SK-N-MC (cell line): ENCODE results near the gene ZCCHC7.
"Not testable (repeated sequence)": the region's sequence is repeated elsewhere in the genome, so short reads cannot be mapped to it uniquely, and the experiment has no call there.

ENCODE experiments used
- DNase-seq: peaks from one replicate; pipeline ENCODE4 v3.0.0-alpha.2; 2011; ENCODE audit warnings: low read depth, low spot score
- H3K27ac ChIP-seq: fragments of 200-600 bp; sonication (generic); 2 replicates; pipeline ENCODE4 v1.5.1; 2016; ENCODE audit warnings: mixed run types
- H3K36me3 ChIP-seq: fragments of 200-600 bp; sonication (generic); 2 replicates; pipeline ENCODE4 v1.6.1; 2017; ENCODE audit warnings: antibody characterized with exemption, low read length, mixed read lengths; ENCODE audit not compliant: insufficient read depth
- H3K4me3 ChIP-seq: fragments of 200-600 bp; sonication (generic); 2 replicates; pipeline ENCODE4 v1.5.1; 2016
- H3K9ac ChIP-seq: fragments of 200-600 bp; sonication (generic); 2 replicates; pipeline ENCODE4 v1.8.0; 2017; ENCODE audit warnings: mixed run types, mixed read lengths; ENCODE audit not compliant: insufficient read length
- H3K9me3 ChIP-seq: fragments of 200-600 bp; sonication (generic); 2 replicates; pipeline ENCODE4 v1.6.1; 2017; ENCODE audit warnings: low read depth, mild to moderate bottlenecking, antibody characterized with exemption, low read length, moderate library complexity, mixed read lengths
- EZH2 ChIP-seq: fragments of 200-600 bp; sonication (generic); IDR thresholded peaks from one replicate; pipeline ENCODE4 v1.6.1; 2017; ENCODE audit warnings: antibody characterized with exemption
- FOXP2 ChIP-seq: optimal IDR thresholded peaks from 2 replicates; pipeline ENCODE3; 2011; ENCODE audit warnings: mild to moderate bottlenecking, moderate library complexity; ENCODE audit not compliant: insufficient read depth; ENCODE audit errors: extremely low read length, control extremely low read depth
- POLR2AphosphoS5 ChIP-seq: IDR thresholded peaks from 2 replicates; pipeline ENCODE4 v1.6.1; 2012; ENCODE audit warnings: mild to moderate bottlenecking, low read depth, low read length, borderline replicate concordance

ZCCHC7 gene

DNA sequence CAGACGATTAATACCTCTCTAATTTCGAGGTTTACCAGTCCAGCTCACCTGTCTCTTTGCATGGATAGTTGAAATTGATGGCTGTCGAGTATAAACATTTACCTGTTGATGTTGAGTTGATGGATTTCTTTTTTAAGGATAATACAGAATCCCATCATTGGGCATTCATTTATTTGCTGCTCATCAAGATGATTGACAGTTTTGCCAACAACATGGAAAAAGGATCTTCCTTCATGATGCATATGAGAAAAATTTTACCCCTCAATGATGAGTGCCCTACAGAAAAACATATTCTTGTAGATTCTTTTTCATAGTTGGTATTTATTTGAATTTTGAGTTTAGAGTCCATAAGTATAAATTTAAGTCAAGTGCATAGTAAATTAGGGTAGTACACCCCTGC, 59.2 kb downstream of the ZCCHC7 start:
- Histone ChIP-seq H3K36me3 (peaks cover 6% of the 10 kb centered on the region), H3K9ac (no peak overlapping the region), H3K4me3 (no peak overlapping the region), H3K9me3 (no peaks in the 10 kb centered on the region; the same call in 1 of the 2 replicates), H3K27ac (no peak overlapping the region)
- TF ChIP-seq POLR2AphosphoS5 (no peak), FOXP2 (no peak), EZH2 (no peak)
- no peak for DNase-seq

- TF ChIP-seq POLR2AphosphoS5 (no peak), EZH2 (no peak), FOXP2 (no peak)
- H3K36me3 ChIP-seq: peaks cover 6% of the 10 kb centered on the region
- H3K9me3 ChIP-seq: no peaks in the 10 kb centered on the region; the same call in 1 of the 2 replicates
- DNase-seq: no peak
- no peak overlapping the region for H3K4me3 ChIP-seq
- H3K9ac ChIP-seq: no peak overlapping the region
- no peak overlapping the region for H3K27ac ChIP-seq
Observed at GRCh38 chr9:37180138-37180537, 59.8 kb downstream of the ZCCHC7 start.

GRCh38 chr9:37182718-37183117, 62.3 kb downstream of the ZCCHC7 start:
- Histone ChIP-seq H3K36me3 (peaks cover 6% of the 10 kb centered on the region), H3K9me3 (no peaks in the 10 kb centered on the region; the same call in 1 of the 2 replicates)
- TF ChIP-seq FOXP2 (no peak), EZH2 (no peak), POLR2AphosphoS5 (no peak)

DNA sequence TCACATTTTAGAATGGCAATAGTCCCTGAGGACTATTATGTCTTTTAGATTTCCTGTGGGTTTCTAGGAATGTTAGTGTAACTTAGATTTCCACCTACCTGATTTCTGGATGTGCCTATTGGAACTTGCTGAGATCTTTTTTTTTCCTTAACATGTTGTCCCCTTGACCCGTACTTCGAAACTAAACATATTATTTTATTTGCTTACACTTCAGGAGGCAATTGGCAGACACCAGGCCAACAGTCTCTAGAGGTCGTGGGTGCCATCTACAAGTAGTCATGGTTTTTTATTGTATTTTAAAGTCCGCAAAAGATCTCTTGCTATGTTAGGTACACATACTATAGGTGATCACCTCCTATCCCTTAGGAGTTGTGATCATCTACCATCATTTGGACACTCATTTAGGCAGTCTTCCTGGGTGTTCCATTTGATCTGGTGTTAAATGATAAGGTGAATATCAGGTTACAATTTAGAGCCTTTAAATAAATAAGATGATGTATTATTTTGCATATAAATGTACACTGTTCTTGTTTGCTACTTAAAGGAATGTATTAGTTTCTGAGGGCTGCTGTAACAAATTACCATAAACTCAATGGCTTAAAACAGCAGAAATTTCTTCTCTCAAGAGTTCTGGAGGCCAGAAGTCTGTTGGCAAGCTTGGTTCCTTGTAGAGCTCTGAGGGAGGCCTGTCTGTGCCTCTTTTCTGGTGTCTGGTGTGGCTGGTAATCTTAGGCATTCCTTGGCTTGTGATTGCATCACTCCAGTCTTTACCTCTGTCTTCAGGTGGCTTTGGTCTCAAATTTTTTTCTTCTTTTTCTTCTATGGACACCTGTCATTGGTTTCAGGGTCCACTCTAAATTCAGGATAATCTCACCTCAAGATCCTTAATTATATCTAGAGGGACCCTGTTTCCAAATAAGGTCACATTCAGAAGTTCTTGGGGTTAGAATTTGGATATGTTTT, 64.8 kb downstream of the ZCCHC7 start:
- Histone ChIP-seq H3K27ac (no peak overlapping the region), H3K9ac (no peak overlapping the region), H3K4me3 (no peak overlapping the region), H3K36me3 (peaks cover 6% of the 10 kb centered on the region), H3K9me3 (no peaks in the 10 kb centered on the region; the same call in 1 of the 2 replicates)
- DNase-seq: no peak
- TF ChIP-seq POLR2AphosphoS5 (no peak), EZH2 (no peak), FOXP2 (no peak)

More at GRCh38 chr9:37182718-37183117, 62.3 kb downstream of the ZCCHC7 start:
- H3K27ac ChIP-seq: no peak overlapping the region
- H3K9ac ChIP-seq: no peak overlapping the region
- no peak for DNase-seq
- H3K4me3 ChIP-seq: no peak overlapping the region

DNA sequence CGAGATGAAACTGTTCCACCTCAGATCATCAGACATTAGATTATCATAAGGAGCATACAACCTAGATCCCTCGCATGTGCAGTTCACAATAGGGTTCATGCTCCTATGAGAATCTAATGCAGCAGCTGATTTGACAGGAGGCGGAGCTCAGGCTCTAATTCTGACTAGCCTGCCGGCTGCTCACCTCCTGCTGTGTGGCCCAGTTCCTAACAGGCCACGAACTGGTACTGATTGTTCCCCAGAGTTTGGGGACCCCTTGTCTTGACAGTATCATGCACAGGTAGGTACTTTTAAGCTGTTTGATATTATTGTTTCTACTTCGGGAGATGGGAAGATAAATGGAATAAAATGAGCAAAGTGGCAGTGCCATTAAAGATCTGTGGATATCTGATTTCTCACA, 66.9 kb downstream of the ZCCHC7 start:
- no peaks in the 10 kb centered on the region; the same call in 1 of the 2 replicates for H3K36me3 ChIP-seq
- H3K4me3 ChIP-seq: no peak overlapping the region
- H3K9me3 ChIP-seq: no peaks in the 10 kb centered on the region
- H3K27ac ChIP-seq: no peak overlapping the region
- no peak overlapping the region for H3K9ac ChIP-seq
- DNase-seq: no peak
- TF ChIP-seq FOXP2: no peak
- no peak for TF ChIP-seq EZH2
- TF ChIP-seq POLR2AphosphoS5: no peak

DNA sequence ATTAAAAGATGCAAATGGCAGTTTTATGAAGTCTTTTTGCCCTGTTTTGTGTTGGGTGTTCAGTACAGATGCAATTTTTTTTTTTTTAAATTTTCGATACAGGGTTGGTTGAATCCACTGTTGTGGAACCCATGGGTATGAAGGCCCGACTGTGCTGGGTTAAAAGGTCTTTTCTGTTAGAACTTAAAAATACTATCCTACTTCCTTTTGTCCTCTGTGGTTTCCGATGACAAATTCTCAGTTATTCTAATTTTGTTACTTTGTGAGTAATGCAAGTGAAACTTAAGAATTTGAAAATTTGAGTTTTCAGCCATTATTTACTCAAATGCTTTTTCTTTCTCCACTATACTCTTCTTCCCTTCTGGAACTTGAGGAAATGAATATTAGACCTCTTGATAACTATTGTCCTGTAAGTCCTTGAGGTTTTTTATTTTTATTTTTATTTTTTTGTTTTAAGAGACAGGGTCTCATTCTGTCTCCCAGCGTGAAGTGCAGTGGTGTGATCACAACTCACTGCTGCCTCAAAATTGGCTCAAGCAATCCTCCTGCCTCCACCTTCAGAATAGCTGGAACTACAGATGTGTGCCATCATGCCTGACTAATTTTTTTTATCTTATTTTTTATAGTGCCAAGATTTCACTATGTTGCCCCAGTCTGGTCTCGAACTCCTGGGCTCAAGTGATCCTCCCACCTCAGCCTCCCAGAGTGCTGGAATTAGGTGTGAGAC, 67.5 kb downstream of the ZCCHC7 start:
- Histone ChIP-seq H3K9me3 (no peaks in the 10 kb centered on the region), H3K4me3 (no peak overlapping the region), H3K9ac (no peak overlapping the region), H3K36me3 (no peaks in the 10 kb centered on the region; the same call in 1 of the 2 replicates), H3K27ac (no peak overlapping the region)
- DNase-seq: no peak
- TF ChIP-seq EZH2: no peak

DNA sequence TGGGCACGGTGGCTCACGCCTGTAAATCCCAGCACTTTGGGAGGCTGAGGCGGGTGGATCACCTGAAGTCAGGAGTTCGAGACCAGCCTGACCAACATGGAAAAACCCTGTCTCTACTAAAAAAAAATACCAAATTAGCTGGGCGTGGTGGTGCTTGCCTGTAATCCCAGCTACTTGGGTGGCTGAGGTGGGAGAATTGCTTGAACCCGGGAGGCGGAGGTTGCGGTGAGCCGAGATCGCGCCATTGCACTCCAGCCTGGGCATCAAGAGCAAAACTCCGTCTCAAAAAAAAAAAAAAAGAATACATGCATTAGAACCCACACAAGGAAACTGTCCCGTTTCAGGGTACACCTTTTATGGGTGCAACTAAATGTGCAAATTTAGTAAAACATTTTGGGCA, 70.4 kb downstream of the ZCCHC7 start:
- H3K36me3 ChIP-seq, H3K9ac ChIP-seq, H3K27ac ChIP-seq, H3K4me3 ChIP-seq, H3K9me3 ChIP-seq, DNase-seq: not testable (repeated sequence)

- DNase-seq: no peak
- no peak overlapping the region for H3K27ac ChIP-seq
- no peak overlapping the region for H3K4me3 ChIP-seq
- no peaks in the 10 kb centered on the region for H3K9me3 ChIP-seq
- TF ChIP-seq EZH2 (no peak), FOXP2 (no peak), POLR2AphosphoS5 (no peak)
- H3K9ac ChIP-seq: no peak overlapping the region
- H3K36me3 ChIP-seq: no peaks in the 10 kb centered on the region; the same call in 1 of the 2 replicates
Observed at GRCh38 chr9:37191403-37192089, 71.2 kb downstream of the ZCCHC7 start.
